Measurements from ENCODE around the gene SQSTM1.
A peak's percentile ranks its signal among the peaks of the same experiment; 100 is the strongest.
"Not testable (repeated sequence)": the region's sequence is repeated elsewhere in the genome, so short reads cannot be mapped to it uniquely, and the experiment has no call there.

Gene SQSTM1

DNA sequence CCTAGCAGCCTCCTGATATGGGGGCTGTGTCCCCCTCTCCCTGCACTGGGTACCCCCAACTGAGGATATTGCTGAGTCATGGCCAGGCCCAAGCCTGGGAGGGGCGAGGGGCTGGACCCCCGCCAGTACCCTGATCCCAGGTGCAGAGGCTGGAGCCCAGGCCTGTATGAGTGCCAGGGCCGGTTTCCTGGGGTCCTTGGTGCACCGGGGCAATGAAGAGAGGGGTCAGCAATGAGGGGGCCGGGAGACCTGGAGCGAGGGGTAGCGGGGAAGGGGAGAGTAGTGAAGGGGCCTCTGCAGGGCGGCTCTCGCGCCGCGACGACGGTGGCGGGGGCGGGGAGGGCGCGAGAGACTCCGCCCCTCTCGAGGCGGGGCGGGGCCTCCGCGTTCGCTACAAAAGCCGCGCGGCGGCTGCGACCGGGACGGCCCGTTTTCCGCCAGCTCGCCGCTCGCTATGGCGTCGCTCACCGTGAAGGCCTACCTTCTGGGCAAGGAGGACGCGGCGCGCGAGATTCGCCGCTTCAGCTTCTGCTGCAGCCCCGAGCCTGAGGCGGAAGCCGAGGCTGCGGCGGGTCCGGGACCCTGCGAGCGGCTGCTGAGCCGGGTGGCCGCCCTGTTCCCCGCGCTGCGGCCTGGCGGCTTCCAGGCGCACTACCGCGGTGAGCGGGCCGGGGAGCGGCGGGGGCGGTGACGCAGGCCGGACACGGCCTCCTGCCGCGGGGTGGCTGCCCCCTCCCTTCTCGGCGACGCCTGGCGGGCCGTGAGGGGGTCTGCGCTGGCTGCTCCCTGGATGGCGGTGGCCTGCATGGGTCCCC lies at the start of gene SQSTM1:
Gene SQSTM1, plus strand, starts transcription at position 423 of the 815 bp plus-strand sequence. Its CDS starts 32 bp downstream, at position 455.
- DNase-seq = peak; percentile 20

DNA sequence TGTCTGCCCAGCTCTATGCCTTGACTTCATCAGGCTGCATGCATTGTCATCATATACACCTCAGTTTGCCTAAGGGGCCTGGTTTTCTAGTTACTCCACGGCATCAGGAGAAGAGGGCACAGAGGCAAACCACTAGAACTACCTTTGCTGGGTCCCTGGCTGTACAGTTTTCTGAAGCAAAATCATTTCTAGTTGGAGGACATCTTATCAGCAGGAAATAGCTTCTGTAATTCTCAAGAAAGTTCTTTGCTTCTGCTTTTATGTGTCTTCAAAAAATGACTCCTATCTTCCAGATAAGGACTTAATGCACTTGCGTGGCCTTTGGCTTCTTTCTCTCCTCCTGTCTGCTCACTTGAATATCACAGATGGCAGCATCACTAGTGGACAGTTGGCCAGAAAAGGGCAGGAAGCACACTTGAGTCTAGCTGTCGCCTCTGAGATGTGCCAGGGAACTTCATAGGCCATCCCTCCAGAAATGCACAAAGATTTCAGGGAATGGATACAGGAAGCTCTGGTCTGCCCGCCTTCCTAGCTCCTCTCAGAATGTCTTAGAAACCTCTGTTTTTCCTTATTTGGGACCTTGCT lies 49.3 kb upstream of the SQSTM1 start:
- DNase-seq = no peak

- no peak for DNase-seq
These were observed 48.4 kb upstream of the SQSTM1 start for GRCh38 chr5:179772351-179772750.

GRCh38 chr5:179773686-179774040 lies 47.0 kb upstream of the SQSTM1 start:
- no peak for DNase-seq

GRCh38 chr5:179774442-179774841 lies 46.3 kb upstream of the SQSTM1 start:
- no peak for DNase-seq

GRCh38 chr5:179776411-179776938 lies 44.2 kb upstream of the SQSTM1 start:
- no peak for DNase-seq

DNA sequence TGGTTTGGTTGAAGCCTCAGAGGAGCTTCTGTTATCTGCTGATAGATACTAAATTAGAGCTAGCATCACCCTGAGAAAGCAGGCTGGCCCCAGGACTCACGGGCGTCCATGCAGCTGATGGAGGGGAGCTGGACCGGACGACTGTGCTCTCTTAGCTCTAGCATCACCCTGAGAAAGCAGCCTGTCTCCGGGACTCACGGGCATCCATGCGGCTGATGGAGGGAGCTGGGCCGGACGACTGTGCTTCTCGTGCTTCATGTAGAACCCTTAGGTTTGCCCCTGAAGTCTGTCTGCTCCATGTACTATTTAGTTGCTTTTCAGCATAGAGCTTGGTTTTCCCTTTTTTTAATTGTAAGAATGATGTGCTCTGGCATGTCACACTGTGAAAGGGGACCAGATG lies 43.2 kb upstream of the SQSTM1 start:
- DNase-seq = no peak

- no peak for DNase-seq
These were observed 42.8 kb upstream of the SQSTM1 start for GRCh38 chr5:179777909-179778308.

DNA sequence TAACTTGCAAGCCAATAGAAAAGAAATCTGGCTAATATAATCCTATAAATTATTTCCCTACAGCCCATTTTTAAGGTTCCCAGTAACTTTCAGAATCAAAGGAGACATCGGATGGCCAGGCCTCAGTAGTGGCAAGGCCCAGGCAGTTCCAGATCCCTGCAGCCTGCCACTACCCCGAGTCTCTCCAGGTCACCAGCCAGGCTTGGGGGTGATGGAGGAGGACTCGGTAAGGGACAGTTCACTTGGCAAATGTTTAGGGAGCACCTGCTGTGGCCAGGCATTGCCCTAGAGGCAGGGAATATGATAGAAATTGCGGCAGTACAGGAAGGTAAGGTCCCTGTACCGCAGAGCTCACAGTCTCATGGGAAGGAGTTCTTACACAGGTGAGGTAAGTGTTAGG lies 42.1 kb upstream of the SQSTM1 start:
- no peak for DNase-seq

GRCh38 chr5:179779826-179780225 lies 40.9 kb upstream of the SQSTM1 start:
- DNase-seq = no peak

DNA sequence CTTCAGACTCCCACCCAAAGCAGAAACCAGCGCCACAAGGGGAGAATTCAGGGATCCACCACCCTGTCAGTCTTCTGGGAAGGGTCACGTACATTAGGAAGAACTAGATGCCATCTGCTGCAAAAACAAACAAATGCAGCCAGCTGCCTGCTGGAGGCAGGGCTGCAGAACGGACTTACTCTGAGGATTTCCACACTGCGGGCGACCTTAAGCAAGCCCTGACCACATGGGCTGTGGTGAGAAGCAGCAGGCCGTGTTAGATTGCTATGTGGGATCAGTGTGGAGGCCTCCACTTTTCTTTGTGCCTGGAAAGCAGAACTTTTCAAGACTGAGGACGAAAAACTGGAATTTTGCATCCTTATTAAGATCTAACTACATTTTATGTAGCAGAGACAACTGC lies 40.3 kb upstream of the SQSTM1 start:
- no peak for DNase-seq

DNA sequence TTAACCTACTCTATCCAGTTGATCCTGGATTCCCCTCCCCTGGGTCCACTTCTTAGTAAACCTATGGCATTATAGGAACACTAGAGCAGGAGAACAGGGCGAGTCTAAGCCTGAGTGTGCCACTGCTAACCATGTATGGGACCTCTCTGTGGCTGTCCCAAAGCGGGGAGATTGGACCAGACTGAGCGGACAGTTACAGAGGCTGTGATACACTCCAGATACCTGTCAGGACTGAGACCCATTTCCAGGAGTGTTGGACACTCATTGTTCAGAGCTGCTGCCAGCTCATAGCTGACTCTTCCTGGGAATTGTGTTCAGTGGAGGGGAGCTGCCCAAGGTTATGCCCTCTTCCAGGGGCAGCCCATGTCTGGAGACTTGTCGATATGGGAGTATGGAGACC lies 38.9 kb upstream of the SQSTM1 start:
- DNase-seq = no peak

DNA sequence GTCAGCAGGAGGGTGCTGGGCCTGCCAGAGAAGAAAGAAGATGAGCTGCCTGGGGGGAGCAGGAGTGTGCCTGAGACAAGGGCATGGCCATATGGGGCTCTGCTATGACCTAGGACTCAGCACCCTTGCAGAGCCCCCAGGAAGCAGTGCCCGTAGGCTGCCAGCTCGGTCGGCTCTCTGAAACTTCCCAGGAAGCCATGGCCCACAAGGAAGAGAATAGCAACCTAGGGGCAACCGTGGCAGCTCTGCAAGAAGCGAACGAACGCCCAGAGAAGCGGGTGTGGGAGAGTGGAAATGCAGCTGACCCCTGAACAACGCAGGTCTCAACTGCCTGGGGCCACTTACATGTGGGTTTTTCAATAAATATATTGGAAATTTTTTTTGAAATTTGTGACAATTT lies 37.6 kb upstream of the SQSTM1 start:
- DNase-seq = no peak

GRCh38 chr5:179786861-179787260 lies 33.8 kb upstream of the SQSTM1 start:
- DNase-seq = no peak

- DNase-seq = no peak
These were observed 32.4 kb upstream of the SQSTM1 start for GRCh38 chr5:179788193-179788854.

DNA sequence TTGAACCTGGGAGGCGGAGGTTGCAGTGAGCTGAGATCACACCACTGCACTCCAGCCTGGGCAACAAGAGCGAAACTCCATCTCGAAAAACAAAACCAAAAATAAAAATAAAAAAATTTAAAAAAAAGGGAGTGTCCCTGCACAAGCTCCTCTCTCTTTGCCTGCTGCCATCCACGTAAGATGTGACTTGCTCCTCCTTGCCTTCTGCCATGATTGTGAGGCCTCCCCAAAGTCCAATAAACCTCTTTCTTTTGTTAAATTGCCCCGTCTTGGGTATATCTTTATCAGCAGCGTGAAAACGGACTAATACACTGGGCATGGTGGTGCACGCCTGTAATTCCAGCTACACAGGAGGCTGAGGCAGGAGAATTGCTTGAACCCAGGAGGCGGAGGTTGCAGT lies 31.4 kb upstream of the SQSTM1 start:
- DNase-seq = not testable (repeated sequence)

DNA sequence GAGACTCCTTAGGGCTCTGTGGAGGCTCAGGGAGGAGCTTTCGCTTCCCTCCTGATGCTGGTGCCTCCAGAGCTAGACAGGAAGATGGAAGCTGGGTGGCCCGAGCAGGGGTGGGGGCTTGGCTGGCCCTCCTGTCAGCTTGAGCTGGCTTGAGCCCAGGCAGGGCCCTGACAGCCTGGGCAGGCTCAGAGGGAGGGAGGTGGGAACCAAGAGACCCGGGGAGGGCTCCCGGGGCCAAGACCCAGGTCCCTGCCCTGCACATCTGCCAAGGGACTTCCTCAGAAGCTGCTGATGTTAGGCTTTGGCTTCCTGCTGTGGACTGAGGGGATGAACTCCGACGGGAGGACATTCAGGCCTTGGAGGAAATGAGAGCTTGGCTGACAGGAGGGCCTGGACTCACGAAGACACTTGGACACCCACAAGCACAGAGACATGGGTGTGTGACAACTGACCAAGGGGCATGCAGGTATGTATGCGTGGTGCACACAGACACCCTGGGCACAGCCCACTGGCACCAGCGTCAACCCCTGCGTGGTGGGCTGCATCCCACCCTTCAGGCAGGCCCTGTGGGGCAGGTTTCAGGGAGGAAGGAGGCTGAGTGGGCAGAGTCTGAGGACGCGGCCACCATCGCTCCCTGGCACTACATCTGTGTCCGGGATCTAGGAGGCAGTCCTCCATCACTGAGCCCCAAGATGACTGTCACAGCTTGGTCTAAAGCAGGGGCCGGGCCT lies 28.7 kb upstream of the SQSTM1 start:
- no peak for DNase-seq

- no peak for DNase-seq
These were observed 27.9 kb upstream of the SQSTM1 start for GRCh38 chr5:179792612-179793467.

DNA sequence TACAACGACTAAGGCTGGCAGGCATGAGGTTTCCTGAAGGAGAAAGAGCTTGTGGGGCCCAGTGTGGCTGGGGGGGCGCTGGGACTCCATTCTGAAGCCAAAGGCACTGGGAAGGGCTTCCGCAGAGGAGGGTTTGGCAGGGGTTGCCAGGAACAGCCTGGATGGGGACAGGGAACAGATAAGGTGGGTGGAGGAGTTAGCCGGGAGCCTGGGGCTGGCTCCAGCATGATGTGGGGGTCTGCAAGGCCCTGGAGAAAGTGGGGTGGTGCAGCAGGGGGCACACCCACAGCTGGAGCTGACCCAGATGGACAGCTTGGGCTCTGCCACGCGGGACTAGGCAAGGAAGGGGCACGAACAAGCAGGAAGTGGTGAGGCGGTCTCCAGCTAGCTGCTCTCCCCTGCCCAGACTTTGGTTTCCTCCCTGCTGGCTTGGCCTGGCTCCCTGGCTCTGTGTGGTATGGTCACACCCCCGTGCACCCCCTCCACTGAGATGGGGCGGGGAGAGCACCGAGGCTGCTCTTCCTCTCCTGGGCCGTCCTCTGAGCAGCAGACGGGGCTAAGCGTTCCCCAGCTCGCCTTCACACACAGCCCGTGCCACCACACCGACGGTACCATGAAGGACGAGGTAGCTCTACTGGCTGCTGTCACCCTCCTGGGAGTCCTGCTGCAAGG lies 27.1 kb upstream of the SQSTM1 start, which contains the start of gene LTC4S:
Gene LTC4S, plus strand, starts transcription at position 519 of the 672 bp plus-strand sequence. Its CDS starts 95 bp downstream, at position 614.
- DNase-seq = no peak

DNA sequence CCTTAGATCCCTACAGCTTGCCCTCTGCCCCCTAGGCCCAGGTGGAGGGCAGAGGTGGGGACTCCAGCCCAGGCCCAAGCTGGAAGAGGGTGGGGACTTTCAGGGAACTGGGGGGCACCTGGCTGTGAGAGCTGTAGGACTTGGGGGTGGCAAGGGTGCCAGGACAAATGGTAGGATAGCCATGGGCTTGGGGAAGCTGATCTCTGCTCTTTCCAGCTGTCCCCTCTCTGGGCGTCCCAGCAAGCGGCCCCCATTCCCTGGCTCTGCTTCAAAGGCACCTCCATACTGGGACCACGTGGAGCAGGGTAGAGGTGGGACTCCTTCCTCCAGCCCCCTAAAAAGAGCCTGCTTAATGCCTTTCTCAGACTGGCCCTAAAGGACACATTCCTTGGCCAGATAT lies 26.5 kb upstream of the SQSTM1 start:
- no peak for DNase-seq

DNA sequence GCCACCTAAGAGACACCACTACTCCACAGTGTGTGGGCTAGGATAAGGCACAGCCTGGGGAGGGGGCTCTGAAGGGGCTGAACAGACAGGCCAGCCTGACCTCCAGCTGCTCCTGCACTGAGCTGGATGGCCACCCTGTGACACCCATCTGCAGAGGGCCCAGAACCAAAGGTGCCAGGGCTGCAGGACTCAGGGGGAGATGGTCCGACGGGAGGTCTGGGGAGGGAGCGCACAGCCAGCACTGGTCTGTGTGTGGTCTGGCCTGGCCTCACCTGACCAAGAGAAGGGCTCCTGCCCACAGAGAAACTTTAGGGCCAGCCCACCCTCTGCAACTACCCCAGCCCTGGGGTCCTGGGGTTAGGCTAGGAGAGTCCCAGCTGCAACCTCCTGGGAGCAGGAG lies 26.1 kb upstream of the SQSTM1 start:
- DNase-seq = no peak
